Activated CD8-positive, alpha-beta memory T cell treated with anti-CD3 and anti-CD28 coated beads for 36 hours (primary cell): ENCODE data around the gene NRCAM. TPM values are rescaled to one million over a fixed set of nuclear protein-coding genes. Genes with fewer than 3 reads are reported as not detected.

Source experiments
- CTCF ChIA-PET: fragments of 350-600 bp; sonication (Branson Sonifier 250); formaldehyde crosslinking; loops from one replicate; lab custom pipeline; 2021; ENCODE audit warnings: antibody characterized with exemption; lab: Charles Lee
- POLR2A ChIA-PET: fragments of 350-600 bp; sonication (Branson Sonifier 250); formaldehyde crosslinking; loops from one replicate; lab custom pipeline; 2021; ENCODE audit warnings: antibody characterized with exemption; lab: Charles Lee
- total RNA-seq, 2 experiments: library from RNA; stranded (reverse); gene quantifications; one replicate each; pipeline ENCODE4 v1.2.3, GENCODE V29; 2021

NRCAM gene
- total RNA-seq, 2 experiments from 2014 or later, result 0.21 to 0.34 TPM

DNA sequence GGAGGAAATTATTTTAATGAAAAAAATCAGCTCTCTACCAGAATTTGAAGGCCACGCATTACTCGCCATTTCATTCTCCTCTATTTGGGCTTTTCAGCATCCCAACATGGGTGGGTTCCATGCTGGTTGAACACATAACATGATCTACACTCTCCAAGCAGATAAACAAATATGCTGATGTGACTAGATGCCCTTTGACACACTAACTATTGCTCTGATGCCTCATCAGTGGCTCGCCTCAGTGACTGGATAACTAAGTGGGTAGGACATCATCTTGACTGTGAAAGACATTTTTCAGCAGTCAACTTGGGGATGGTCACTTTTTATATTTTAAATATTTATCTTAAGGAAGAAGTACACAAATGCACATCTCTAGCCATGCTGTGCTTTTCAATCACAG is 212.1 kb downstream of the NRCAM start:
- CTCF ChIA-PET, result no interaction called here
- POLR2A ChIA-PET, result no interaction called here

DNA sequence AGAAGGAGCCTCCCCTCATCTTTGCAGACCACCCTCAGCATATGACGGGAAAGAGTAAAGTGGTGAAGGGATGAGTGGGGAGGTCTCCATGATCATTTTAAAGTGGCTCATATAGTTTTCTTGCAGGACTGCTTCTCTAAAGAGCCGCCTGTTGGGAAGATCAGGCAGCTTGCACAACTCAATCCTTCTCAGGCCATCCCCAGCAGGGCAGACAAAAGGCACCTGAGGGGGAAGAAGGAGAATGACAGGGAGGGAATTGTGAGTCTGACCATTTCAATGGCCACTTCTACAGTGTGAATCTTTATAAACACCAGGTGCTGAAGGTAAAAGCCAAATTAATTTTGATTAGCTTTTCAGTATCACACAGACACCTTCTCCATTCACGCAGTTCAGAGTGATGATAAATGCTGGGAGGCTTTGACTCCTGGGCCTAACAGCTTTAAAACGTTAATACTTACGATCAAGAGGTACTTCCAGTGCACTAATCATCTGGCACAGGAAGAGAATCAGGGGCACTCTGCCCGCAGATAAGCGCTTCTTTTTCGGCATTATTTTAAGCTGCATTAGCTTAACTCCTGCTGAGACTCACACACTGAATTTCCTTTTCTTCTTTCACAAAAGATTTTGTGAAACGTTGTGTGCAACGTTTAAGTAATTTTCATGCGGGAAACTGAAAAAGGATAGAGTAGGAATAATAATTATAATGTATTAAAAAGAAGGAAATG is 216.6 kb downstream of the NRCAM start:
- ChIA-PET CTCF (no interaction called here), POLR2A (no interaction called here)

DNA sequence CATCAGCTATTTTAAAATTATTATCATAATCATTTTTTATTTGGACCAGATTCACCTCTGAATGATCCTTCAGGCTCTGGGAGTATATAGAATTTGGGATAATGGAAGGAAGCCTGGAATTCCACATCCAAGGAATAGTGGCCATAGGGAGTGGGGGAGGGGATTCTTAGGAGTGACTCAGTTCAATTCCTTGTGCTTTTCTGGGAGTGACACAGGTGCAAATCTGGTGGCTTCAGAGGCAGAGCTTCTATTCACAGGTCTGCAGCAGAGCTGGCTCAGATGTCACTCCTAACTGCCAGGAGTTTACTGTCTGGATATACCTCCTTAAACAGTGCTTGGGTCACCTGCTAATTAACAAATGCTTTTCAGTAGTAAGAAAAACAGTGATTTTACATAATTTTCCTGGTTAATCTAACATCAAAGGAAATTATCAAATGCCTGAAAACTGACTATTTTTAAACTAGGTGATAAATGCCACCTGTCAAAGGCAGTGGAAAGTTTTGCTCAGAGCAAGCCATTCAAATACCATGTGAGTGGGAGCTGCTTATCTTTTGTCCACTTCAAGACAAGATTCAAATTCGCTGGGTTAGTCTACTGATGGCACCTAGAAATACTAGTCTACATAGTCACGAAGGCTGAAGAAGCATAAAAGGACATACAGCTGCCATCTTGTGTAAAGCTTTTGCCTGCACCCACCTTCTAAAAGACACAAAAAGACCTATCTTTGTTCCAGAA is 219.4 kb downstream of the NRCAM start:
- POLR2A ChIA-PET, result no interaction called here
- CTCF ChIA-PET, result no interaction called here

DNA sequence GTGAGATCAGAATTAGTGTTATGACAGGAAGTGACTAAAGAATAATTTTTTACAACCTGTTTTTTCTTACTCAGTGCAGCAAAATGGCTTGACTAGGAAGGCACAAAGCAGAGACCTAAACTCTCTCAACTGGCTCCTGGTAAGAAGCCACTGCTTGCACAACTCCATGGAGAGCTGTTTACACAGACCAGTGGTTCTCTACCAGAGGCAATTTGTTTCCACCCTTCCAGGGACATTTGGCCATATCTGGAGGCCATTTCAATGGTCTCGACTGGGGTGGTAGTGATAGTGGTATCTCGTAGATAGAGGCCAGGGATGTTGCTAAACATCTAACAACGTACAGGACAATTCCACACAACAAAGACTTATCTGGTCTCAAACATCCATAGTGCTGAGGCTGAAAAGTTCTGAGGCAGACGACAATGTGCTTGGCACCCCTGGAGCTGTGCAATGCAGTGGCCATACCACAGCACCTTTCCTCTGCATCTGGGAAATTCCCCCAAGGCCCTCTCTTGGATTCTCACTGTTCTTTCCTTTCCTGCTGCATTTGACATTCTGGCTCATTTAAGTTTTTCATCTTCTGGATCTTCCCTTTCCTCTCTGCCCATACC is 220.7 kb downstream of the NRCAM start:
- POLR2A ChIA-PET, result no interaction called here
- CTCF ChIA-PET, result no interaction called here

DNA sequence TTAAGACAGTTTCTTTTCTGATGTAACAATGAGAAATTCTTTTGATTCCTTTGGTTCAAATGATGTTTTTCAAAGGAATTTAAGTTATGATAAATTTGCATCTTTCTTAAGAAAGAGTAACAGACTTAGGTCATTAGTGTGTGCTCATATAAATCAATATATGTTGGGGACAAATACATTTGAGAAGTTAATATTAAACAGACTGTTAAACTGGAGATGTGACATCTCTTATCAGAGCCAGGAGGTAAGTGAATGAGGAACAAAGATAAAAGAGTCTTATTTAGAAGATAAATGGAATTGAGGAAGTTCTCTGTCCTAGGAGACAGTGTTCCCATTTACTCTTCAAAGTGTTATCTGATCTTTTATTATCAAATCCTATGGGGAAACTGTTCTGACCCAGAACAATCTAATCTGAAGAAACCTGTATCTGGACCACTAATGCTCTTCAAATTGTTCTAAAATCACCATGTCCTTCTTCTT is 221.2 kb downstream of the NRCAM start:
- ChIA-PET POLR2A (no interaction called here), CTCF (no interaction called here)

DNA sequence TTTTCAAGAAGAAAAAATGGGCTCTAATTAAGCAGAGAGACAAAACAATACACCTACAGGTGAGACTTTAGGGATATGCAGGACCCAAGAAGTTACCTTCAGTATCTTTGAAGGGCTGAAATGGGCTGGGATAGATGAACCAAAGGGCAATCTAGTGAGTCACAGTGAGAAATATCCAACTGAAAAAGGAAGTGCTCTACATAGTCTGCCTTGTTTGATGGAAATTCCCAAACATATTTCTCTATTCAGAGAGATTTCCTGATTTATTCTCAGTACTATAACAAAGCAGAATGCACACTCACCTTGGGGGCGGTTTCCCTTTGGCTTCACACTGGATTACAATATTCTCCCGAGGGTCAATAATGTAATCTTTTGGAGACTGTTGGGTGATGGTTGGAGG is 222.0 kb downstream of the NRCAM start:
- ChIA-PET POLR2A (no interaction called here), CTCF (no interaction called here)

DNA sequence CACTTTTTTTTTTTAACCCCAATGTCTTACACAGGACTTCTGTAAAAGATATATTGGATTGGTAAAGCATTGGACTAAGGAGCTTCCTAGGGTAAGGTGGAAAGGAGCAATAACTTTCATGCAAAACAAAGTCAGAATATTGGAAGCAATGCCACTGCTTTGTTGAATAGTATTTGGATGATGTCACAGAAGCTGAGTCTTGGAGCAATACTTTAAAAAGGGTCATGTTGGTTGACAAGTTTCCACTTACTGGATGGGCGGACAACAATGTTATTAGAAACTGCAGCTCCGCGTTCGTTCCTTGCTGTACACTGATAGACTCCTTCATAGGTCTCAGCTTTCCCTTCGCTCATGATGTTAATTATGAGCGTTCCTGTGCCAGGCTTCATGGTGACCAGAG is 224.2 kb downstream of the NRCAM start:
- CTCF ChIA-PET, result no interaction called here
- POLR2A ChIA-PET, result no interaction called here

DNA sequence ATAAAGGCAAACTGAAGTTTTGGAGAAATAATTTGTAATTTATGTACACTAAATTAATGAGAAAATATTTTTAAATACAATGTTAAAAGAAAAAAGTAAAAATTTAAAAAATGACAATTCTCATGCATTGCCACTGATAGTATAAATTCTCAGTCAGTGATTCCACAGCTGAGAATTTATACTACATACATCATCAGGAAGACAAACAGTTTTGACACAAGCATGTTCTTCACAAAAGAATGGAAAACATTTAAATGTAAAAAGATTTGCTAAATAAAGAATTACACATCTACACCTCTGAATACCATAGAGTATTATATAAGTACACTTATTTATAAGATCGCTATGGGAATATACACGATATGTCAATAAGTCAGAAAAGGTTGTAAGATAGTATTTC is 225.0 kb downstream of the NRCAM start:
- CTCF ChIA-PET, result no interaction called here

DNA sequence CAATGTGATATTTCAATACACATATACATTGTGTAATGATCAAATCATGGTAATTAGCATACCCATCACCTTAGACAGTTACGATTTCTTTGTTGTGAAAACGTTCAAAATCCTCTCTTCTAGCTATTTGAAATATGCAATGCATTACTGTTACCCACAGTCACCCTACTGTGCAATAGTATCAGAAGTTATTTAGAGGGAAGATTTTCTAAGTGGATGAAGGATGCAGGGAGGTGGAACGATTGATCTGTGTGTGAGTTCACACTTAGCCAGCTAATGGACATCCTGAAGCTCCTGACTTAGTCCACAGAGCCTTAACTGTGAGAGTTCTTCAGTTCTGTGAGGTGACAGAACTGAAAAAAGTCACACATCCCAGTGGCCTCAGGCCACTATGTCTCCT is 228.9 kb downstream of the NRCAM start:
- CTCF ChIA-PET, result no interaction called here

More for the DNA sequence above, 225.0 kb downstream of the NRCAM start:
- POLR2A ChIA-PET, result no interaction called here

DNA sequence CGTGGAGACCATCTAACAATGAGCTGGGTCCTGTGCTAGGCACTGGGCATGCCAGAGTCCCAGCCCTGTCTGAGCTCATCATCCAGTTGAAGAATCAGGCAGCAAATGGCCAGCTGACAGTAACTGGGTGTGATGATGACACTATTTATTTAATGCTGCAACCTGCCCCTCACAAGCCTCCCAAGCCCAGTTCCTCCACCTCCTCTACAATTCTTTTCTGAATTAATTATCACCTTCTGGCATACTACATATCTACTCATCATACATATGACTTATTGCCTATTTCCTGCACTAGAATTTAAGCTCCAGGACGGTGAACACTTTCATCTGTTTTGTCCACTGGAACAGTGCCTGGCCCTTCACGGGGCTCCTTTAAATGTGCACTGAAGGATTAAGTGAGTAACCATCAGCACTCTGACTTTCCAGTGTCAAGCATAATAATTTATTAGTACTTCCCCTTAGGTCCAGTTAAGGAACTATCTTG is 229.4 kb downstream of the NRCAM start:
- CTCF ChIA-PET, result no interaction called here

More for the DNA sequence above, 228.9 kb downstream of the NRCAM start:
- POLR2A ChIA-PET, result no interaction called here

DNA sequence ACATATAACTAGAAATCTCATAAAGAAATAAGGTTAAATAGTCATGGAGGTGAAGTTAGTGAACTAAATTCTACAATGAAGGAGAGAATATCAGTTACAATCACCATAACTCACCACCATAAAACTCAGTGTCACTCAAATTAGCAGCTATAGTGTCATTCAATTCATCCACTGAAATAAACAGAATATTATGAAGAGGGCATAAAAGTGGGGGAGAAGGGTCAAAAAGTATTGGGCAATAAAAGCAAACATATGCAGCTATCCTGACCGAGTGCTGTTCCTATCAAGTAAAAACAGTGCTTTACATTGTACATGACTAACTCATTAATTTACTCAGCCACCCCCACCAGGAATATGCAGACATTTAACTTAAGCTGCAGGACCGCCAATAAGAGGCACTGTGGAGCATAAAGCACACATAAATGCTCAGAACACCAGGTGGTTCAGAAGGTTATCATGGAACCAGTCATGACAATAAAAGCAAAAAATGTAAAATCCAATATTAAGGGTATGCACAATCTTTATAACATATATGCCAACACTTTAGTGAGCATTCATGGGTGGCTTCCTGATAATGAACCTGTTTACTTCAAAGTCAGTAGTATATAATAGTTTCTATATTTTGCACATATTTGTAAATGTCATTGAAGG is 230.6 kb downstream of the NRCAM start:
- ChIA-PET CTCF (no interaction called here), POLR2A (no interaction called here)

More for the DNA sequence above, 229.4 kb downstream of the NRCAM start:
- POLR2A ChIA-PET, result no interaction called here

DNA sequence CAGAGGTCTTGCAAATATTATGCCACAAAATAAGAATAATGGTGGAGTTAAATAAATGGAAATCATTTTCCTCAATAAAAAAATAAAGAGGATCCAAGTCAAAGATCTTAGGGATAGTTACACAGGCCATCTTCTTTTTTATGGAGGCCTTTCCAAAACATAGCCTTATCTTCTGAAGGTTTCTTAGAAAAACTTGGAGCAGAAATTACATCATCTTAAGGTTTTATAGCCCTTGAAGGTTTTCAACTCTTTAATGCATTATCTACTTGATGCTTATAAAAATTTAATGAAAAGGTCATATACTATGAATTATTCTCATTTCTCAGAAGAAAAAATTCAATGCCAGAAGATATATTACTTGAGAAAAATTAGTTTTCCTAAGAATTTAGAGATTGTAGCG is 231.8 kb downstream of the NRCAM start:
- ChIA-PET POLR2A (no interaction called here), CTCF (no interaction called here)

DNA sequence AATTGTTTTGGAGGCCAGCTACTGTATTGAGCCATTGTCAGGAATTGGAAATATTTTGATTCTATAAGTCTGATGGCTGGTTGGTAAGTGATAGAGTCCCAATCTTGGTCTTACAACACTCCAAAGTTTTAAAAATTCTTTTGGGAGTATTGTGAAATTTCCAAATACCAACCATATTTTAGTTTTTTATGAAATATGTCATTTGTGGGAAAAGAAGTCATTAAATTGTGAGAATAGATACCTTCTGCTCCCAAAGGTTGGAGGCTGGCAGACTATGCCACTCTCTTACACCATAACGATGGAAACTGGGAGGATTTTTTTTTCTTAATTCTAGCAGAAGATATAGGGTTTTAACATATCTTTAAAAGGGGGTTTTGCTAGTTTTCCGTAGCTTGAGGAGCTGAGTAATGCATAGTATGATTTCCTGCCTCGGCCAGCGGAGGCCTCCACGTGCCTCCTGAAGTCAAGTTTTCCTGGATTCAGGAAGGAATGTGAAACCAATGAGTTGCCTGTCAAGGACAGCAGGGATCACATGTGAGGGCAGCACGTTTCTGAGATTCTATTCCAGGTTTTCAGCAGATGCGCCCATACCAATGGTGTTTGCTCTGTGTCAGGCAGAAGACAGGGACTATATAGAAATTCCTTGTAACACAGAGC is 233.9 kb downstream of the NRCAM start:
- ChIA-PET CTCF (no interaction called here), POLR2A (no interaction called here)

DNA sequence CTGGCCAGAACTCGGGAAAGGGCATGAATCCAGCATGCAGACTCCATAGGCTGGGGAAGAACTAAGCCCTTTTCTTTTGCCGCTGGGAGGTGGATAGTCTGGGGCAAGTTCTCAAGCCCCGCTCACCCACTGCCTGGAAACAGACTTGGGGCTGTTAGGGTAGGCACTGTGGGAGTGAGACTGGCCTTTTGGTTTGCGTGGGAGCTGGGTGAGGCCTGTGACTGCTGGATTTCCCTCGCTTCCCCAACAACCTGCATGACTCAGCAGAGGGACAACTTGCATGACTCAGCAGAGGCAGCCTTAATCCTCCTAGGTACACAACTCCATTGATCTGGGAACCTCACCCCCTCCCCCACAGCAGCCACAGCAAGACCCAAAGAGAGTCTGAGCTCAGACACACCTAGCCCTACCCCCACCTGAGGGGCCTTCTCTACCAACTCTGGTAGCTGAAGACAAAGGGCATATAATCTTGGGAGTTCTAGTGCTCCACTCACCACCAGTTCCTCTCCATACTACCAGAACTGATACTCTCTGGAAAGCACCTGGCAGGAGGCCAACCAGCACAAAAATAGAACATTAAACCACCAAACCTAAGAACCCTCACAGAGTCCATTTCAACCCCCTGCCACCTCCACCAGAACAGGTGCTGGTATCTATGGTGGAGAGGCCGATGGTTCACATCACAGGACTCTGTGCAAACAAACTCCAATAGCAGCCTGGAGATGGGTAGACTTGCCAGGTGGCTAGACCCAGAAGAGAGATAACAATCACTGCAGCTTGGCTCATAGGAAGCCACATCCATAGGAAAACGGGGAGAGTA is 244.6 kb downstream of the NRCAM start:
- ChIA-PET POLR2A (no interaction called here), CTCF (no interaction called here)

DNA sequence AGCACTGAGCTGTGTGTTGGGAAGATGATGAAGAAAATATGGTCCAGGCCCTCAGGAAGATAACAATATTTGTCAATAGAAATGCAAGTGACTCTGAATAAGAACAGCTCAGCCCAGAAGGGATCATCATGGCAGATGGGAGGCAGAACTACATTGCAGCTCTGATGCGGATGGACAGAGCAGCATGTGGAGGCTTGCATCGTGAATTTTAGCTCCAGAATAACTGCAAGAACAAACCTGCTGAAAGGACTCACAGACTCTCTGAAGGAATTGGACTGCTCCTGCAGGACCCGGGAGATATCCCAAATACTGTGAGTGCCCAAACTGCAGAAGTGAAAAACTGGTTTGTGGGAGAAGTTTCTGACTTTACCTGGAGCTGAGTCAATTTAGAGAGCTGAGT is 245.4 kb downstream of the NRCAM start:
- CTCF ChIA-PET, result no interaction called here
- POLR2A ChIA-PET, result no interaction called here

DNA sequence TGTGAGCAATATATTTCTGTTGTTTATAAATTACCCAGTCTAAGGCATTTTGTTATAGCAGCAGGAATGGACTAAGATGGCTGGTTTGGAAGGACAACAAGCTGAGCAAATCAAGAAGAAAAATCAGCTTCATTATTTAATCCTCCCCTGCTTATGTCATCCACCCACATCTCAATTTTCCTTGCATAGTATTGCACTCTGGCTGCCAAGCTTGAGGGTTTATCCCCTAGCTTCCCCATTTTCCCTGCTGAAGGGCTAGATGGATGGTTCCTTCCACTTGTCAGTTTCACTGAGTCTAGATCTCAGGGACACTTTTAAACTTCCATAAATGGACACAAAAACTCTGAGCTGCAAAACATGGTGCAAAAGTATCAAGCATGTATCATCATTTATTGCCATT is 250.9 kb downstream of the NRCAM start:
- CTCF ChIA-PET, result no interaction called here
- POLR2A ChIA-PET, result no interaction called here

DNA sequence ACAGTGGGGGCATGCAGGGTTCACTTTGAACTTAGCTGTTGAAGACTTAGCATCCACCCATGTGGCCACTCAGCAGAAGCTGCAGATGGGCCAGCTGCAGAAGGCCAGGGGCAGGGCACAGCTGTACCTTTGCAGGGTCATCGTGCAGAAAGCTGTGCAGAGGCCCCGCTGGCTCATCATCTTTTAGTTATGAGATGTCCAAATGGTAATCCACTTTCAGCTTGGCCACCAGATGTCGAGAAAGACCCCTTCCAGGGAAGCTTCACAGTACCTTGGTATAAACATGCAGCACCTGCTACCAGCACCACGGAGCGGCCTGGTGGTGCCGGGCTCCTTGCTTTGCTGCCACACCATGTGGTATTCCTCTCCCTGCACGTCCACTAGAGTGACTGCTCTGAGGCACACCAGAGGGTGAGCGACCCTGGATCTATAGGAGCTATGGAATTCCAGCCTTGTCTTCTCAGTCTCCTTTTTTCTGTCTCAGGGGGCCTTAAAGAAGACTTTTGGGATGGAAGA is 251.9 kb downstream of the NRCAM start:
- ChIA-PET POLR2A (no interaction called here), CTCF (interaction anchor here (1.3 kb wide), 1 partner anchor 9 kb away, joined by 3 read pairs; no protein-coding TSS in a partner anchor)

DNA sequence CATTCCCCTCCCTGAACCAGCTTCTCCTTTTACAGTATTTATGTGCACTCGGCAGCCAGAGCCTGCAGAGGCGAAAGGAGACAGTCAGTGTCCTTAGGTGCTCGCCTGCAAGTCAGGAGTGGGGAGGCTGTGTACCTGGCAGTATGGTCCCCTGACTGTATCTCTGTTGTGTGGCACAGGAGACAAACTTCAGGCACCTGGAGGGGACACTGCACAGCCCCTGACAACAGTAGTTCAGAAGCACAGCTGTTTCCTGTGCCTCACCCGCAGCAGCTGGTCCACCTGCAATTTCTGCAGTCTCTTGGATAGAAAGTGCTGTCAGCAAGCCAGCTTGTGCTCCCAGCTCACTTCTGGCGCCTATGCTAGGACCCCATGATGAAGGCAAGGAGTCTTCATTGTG is 252.7 kb downstream of the NRCAM start:
- CTCF ChIA-PET, result interaction anchor here (1.3 kb wide), 1 partner anchor 8 kb away, joined by 3 read pairs; no protein-coding TSS in a partner anchor

More for the DNA sequence above, 252.7 kb downstream of the NRCAM start:
- POLR2A ChIA-PET, result no interaction called here
